NCI-H1105 treated with DMSO at 0.1 percent for 48 hours (cell line): ENCODE results near the gene PCNX3.
"Not testable (repeated sequence)": the region's sequence is repeated elsewhere in the genome, so short reads cannot be mapped to it uniquely, and the experiment has no call there.

Source experiments
- DNase-seq: peaks from one replicate; lab custom pipeline; 2025; lab: John Stamatoyannopoulos, UW

Gene PCNX3

GRCh38 chr11:65655570-65656332 lies 40.2 kb downstream of the PCNX3 start:
- DNase-seq = no peak

- DNase-seq = no peak
Measured at GRCh38 chr11:65657426-65657825, 41.9 kb downstream of the PCNX3 start.

- no peak for DNase-seq
Measured at GRCh38 chr11:65658174-65659021, 42.8 kb downstream of the PCNX3 start.

GRCh38 chr11:65660038-65660437 lies 44.5 kb downstream of the PCNX3 start:
- no peak for DNase-seq

GRCh38 chr11:65660908-65661307 lies 45.3 kb downstream of the PCNX3 start:
- not testable (repeated sequence) for DNase-seq

- no peak for DNase-seq
Measured at GRCh38 chr11:65661599-65662246, 46.1 kb downstream of the PCNX3 start.

GRCh38 chr11:65662247-65662798 lies 46.7 kb downstream of the PCNX3 start:
- DNase-seq = no peak

- DNase-seq = peak; percentile 80
Measured at GRCh38 chr11:65662799-65663638, 47.4 kb downstream of the PCNX3 start, which contains the start of gene RELA. Gene RELA, minus strand, starts transcription at chr11:65662916. Its CDS starts 84 bp downstream, at chr11:65662832.

GRCh38 chr11:65663639-65664200 lies 48.1 kb downstream of the PCNX3 start:
- peak; percentile 11 for DNase-seq

- no peak for DNase-seq
Measured at GRCh38 chr11:65672180-65672860, 56.7 kb downstream of the PCNX3 start.

GRCh38 chr11:65672982-65673381 lies 57.4 kb downstream of the PCNX3 start:
- no peak for DNase-seq

GRCh38 chr11:65680192-65680743 lies 64.7 kb downstream of the PCNX3 start:
- no peak for DNase-seq

- not testable (repeated sequence) for DNase-seq
Measured at GRCh38 chr11:65683480-65683879, 67.9 kb downstream of the PCNX3 start.

- DNase-seq = no peak
Measured at GRCh38 chr11:65685981-65686380, 70.4 kb downstream of the PCNX3 start.
